ENCODE data around the gene HSF5.
"Not testable (repeated sequence)": the region's sequence is repeated elsewhere in the genome, so short reads cannot be mapped to it uniquely, and the experiment has no call there.

The HSF5 gene

GRCh38 chr17:58503134-58503533 is 14.9 kb upstream of the HSF5 start:
- H3K36me3 ChIP-seq (ENCODE audit: insufficient read depth, low read length) = peaks cover 93% of the 10 kb centered on the region
- 97% methylated on average over 6 of the region's 6 CpGs for WGBS
- not testable (repeated sequence) for H3K9ac ChIP-seq (ENCODE audit: low read depth, low read length)

GRCh38 chr17:58501451-58501850 is 13.2 kb upstream of the HSF5 start:
- H3K4me3 ChIP-seq (ENCODE audit: low read length) = no peak overlapping the region
- no peaks in the 10 kb centered on the region for H3K27me3 ChIP-seq (ENCODE audit: insufficient read depth, low read length)
- peaks cover 93% of the 10 kb centered on the region for H3K36me3 ChIP-seq (ENCODE audit: insufficient read depth, low read length)
- H3K9me3 ChIP-seq (ENCODE audit: insufficient read depth, low read depth, low read length) = no peaks in the 10 kb centered on the region
- H3K27ac ChIP-seq (ENCODE audit: low read depth, low read length) = no peak overlapping the region
- WGBS = 94% methylated on average over 2 of the region's 7 CpGs
- no peak overlapping the region for H3K9ac ChIP-seq (ENCODE audit: low read depth, low read length)
- H3K4me1 ChIP-seq (ENCODE audit: insufficient read depth, low read length) = no peaks in the 10 kb centered on the region

More at GRCh38 chr17:58503134-58503533, 14.9 kb upstream of the HSF5 start:
- not testable (repeated sequence) for H3K27ac ChIP-seq (ENCODE audit: low read depth, low read length); H3K27me3 ChIP-seq (ENCODE audit: insufficient read depth, low read length); H3K4me1 ChIP-seq (ENCODE audit: insufficient read depth, low read length); H3K4me3 ChIP-seq (ENCODE audit: low read length); H3K9me3 ChIP-seq (ENCODE audit: insufficient read depth, low read depth, low read length)

- 95% methylated on average over 5 of the region's 6 CpGs for WGBS
- Histone ChIP-seq H3K36me3 (ENCODE audit: insufficient read depth, low read length) (peaks cover 91% of the 10 kb centered on the region), H3K27ac (ENCODE audit: low read depth, low read length) (no peak overlapping the region)
These were observed 10.1 kb upstream of the HSF5 start for GRCh38 chr17:58498177-58498828.

GRCh38 chr17:58493506-58493905 is 5.3 kb upstream of the HSF5 start:
- H3K4me3 ChIP-seq (ENCODE audit: low read length) = no peak overlapping the region
- no peak overlapping the region for H3K27ac ChIP-seq (ENCODE audit: low read depth, low read length)
- H3K9me3 ChIP-seq (ENCODE audit: insufficient read depth, low read depth, low read length) = no peaks in the 10 kb centered on the region
- H3K36me3 ChIP-seq (ENCODE audit: insufficient read depth, low read length) = peaks cover 94% of the 10 kb centered on the region
- no peaks in the 10 kb centered on the region for H3K4me1 ChIP-seq (ENCODE audit: insufficient read depth, low read length)
- H3K27me3 ChIP-seq (ENCODE audit: insufficient read depth, low read length) = no peaks in the 10 kb centered on the region
- no peak overlapping the region for H3K9ac ChIP-seq (ENCODE audit: low read depth, low read length)
- WGBS = 95% methylated on average over 4 of the region's 4 CpGs

More at GRCh38 chr17:58498177-58498828, 10.1 kb upstream of the HSF5 start:
- H3K27me3 ChIP-seq (ENCODE audit: insufficient read depth, low read length) = no peaks in the 10 kb centered on the region
- H3K9ac ChIP-seq (ENCODE audit: low read depth, low read length) = no peak overlapping the region
- H3K9me3 ChIP-seq (ENCODE audit: insufficient read depth, low read depth, low read length) = no peaks in the 10 kb centered on the region
- H3K4me3 ChIP-seq (ENCODE audit: low read length) = no peak overlapping the region
- no peaks in the 10 kb centered on the region for H3K4me1 ChIP-seq (ENCODE audit: insufficient read depth, low read length)

- H3K4me1 ChIP-seq (ENCODE audit: insufficient read depth, low read length) = no peaks in the 10 kb centered on the region
- no peak overlapping the region for H3K4me3 ChIP-seq (ENCODE audit: low read length)
- no peak overlapping the region for H3K27ac ChIP-seq (ENCODE audit: low read depth, low read length)
- H3K36me3 ChIP-seq (ENCODE audit: insufficient read depth, low read length) = peaks cover 86% of the 10 kb centered on the region
- WGBS = 97% methylated on average over 11 of the region's 11 CpGs
- no peak overlapping the region for H3K9ac ChIP-seq (ENCODE audit: low read depth, low read length)
- no peaks in the 10 kb centered on the region for H3K27me3 ChIP-seq (ENCODE audit: insufficient read depth, low read length)
- H3K9me3 ChIP-seq (ENCODE audit: insufficient read depth, low read depth, low read length) = no peaks in the 10 kb centered on the region
These were observed 4.3 kb upstream of the HSF5 start for GRCh38 chr17:58492238-58493121.

- Histone ChIP-seq H3K9ac (ENCODE audit: low read depth, low read length) (no peak overlapping the region), H3K4me1 (ENCODE audit: insufficient read depth, low read length) (no peaks in the 10 kb centered on the region), H3K9me3 (ENCODE audit: insufficient read depth, low read depth, low read length) (no peaks in the 10 kb centered on the region), H3K27ac (ENCODE audit: low read depth, low read length) (no peak overlapping the region), H3K27me3 (ENCODE audit: insufficient read depth, low read length) (no peaks in the 10 kb centered on the region), H3K4me3 (ENCODE audit: low read length) (no peak overlapping the region), H3K36me3 (ENCODE audit: insufficient read depth, low read length) (peaks cover 77% of the 10 kb centered on the region)
- WGBS = 96% methylated on average over 5 of the region's 6 CpGs
These were observed 3.4 kb upstream of the HSF5 start for GRCh38 chr17:58491510-58492045.

GRCh38 chr17:58488428-58488890 is 251 bp upstream of the HSF5 start:
- H3K27ac ChIP-seq (ENCODE audit: low read depth, low read length) = no peak overlapping the region
- 96% methylated on average over 25 of the region's 26 CpGs for WGBS
- no peaks in the 10 kb centered on the region for H3K4me1 ChIP-seq (ENCODE audit: insufficient read depth, low read length)
- H3K36me3 ChIP-seq (ENCODE audit: insufficient read depth, low read length) = peaks cover 49% of the 10 kb centered on the region
- no peaks in the 10 kb centered on the region for H3K27me3 ChIP-seq (ENCODE audit: insufficient read depth, low read length)
- no peak overlapping the region for H3K9ac ChIP-seq (ENCODE audit: low read depth, low read length)
- no peaks in the 10 kb centered on the region for H3K9me3 ChIP-seq (ENCODE audit: insufficient read depth, low read depth, low read length)
- H3K4me3 ChIP-seq (ENCODE audit: low read length) = no peak overlapping the region

GRCh38 chr17:58484600-58484999 is 3.6 kb downstream of the HSF5 start:
- Histone ChIP-seq H3K36me3 (ENCODE audit: insufficient read depth, low read length) (peaks cover 10% of the 10 kb centered on the region), H3K27ac (ENCODE audit: low read depth, low read length) (no peak overlapping the region), H3K9me3 (ENCODE audit: insufficient read depth, low read depth, low read length) (no peaks in the 10 kb centered on the region), H3K4me1 (ENCODE audit: insufficient read depth, low read length) (no peaks in the 10 kb centered on the region), H3K9ac (ENCODE audit: low read depth, low read length) (no peak overlapping the region), H3K27me3 (ENCODE audit: insufficient read depth, low read length) (no peaks in the 10 kb centered on the region), H3K4me3 (ENCODE audit: low read length) (no peak overlapping the region)
- WGBS = 97% methylated on average over 2 of the region's 3 CpGs

- WGBS = 92% methylated on average over 4 of the region's 5 CpGs
- H3K4me1 ChIP-seq (ENCODE audit: insufficient read depth, low read length); H3K4me3 ChIP-seq (ENCODE audit: low read length): not testable (repeated sequence)
These were observed 6.4 kb downstream of the HSF5 start for GRCh38 chr17:58481798-58482197.

GRCh38 chr17:58480090-58480489 is 8.1 kb downstream of the HSF5 start:
- H3K4me3 ChIP-seq (ENCODE audit: low read length) = no peak overlapping the region
- H3K27me3 ChIP-seq (ENCODE audit: insufficient read depth, low read length) = no peaks in the 10 kb centered on the region
- H3K36me3 ChIP-seq (ENCODE audit: insufficient read depth, low read length) = no peaks in the 10 kb centered on the region
- no peak overlapping the region for H3K9ac ChIP-seq (ENCODE audit: low read depth, low read length)
- H3K27ac ChIP-seq (ENCODE audit: low read depth, low read length) = no peak overlapping the region
- 95% methylated on average over 6 of the region's 6 CpGs for WGBS
- H3K9me3 ChIP-seq (ENCODE audit: insufficient read depth, low read depth, low read length) = no peaks in the 10 kb centered on the region
- no peaks in the 10 kb centered on the region for H3K4me1 ChIP-seq (ENCODE audit: insufficient read depth, low read length)

More at GRCh38 chr17:58481798-58482197, 6.4 kb downstream of the HSF5 start:
- H3K27me3 ChIP-seq (ENCODE audit: insufficient read depth, low read length); H3K27ac ChIP-seq (ENCODE audit: low read depth, low read length); H3K36me3 ChIP-seq (ENCODE audit: insufficient read depth, low read length); H3K9ac ChIP-seq (ENCODE audit: low read depth, low read length); H3K9me3 ChIP-seq (ENCODE audit: insufficient read depth, low read depth, low read length): not testable (repeated sequence)

- Histone ChIP-seq H3K9me3 (ENCODE audit: insufficient read depth, low read depth, low read length) (no peaks in the 10 kb centered on the region), H3K4me1 (ENCODE audit: insufficient read depth, low read length) (no peaks in the 10 kb centered on the region), H3K4me3 (ENCODE audit: low read length) (no peak overlapping the region), H3K9ac (ENCODE audit: low read depth, low read length) (no peak overlapping the region), H3K27me3 (ENCODE audit: insufficient read depth, low read length) (no peaks in the 10 kb centered on the region), H3K27ac (ENCODE audit: low read depth, low read length) (no peak overlapping the region), H3K36me3 (ENCODE audit: insufficient read depth, low read length) (no peaks in the 10 kb centered on the region)
- 92% methylated on average over 14 of the region's 18 CpGs for WGBS
These were observed 11.4 kb downstream of the HSF5 start for GRCh38 chr17:58476812-58477211.

Measured in HUES64 (cell line).